ENCODE data around the gene OSMR.
A peak's percentile ranks its signal among the peaks of the same experiment; 100 is the strongest.
"Not testable (repeated sequence)": the region's sequence is repeated elsewhere in the genome, so short reads cannot be mapped to it uniquely, and the experiment has no call there.

OSMR gene

DNA sequence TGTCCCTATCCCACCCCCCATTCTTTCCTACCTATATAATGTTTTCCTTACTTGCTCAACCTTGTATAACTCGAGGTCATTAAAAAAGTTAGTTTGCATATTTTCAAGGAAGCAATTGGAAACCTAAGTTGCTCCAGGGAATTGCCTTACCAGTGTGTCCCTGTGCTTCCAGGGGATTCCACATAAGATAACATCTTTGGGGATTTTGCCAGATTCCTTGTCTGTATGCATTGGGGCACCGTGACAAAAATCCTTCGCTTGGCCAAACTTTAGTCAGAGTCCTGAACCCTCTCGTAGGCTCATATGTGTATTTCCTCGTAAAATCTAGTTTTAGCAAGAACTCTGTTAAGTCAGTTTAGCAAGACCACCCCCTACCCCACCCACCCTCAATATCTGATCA, 14.7 kb upstream of the OSMR start:
- no peak for DNase-seq

DNA sequence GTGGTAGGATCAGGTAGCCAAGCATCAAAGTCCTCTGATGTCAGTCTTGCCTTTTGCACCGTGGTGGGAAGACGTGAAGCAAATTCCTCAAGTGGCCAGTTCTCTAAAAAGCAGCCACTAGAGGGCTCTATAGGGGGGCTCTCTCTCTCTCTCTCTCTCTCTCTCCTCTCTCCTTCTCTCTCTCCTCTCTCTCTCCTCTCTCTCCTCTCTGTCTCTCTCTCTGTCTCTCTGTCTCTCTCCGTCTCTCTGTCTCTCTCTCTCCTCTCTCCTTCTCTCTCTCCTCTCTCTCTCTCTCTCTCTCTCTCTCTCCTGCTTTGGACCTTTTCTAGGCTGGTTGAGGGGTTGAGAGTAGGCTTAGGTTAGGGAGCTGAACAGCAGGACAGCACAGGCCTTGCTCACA, 13.9 kb upstream of the OSMR start:
- peak in 1 of 2 experiments; percentile 12 for DNase-seq

DNA sequence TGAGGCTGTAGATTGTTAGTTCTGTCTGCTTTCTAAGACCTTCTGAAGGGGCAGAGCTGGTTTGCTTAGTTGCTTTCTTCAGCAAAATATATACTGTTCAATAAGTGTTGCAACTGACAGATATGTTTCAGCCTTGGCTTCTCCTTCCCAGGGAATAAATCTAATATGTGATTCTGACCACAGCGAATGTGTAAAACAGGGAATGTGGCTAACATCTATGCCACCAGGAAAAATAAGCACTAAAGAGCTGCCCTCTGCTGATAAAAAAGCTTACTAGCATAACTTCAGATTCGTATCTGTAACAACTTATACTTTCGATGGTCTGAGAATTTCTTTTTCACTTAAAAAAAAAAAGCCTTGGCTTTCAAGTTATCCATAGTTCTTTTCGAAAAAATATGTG, 13.0 kb upstream of the OSMR start:
- no peak for DNase-seq

- no peak for DNase-seq
Measured at GRCh38 chr5:38835887-38836286, 9.9 kb upstream of the OSMR start.

DNA sequence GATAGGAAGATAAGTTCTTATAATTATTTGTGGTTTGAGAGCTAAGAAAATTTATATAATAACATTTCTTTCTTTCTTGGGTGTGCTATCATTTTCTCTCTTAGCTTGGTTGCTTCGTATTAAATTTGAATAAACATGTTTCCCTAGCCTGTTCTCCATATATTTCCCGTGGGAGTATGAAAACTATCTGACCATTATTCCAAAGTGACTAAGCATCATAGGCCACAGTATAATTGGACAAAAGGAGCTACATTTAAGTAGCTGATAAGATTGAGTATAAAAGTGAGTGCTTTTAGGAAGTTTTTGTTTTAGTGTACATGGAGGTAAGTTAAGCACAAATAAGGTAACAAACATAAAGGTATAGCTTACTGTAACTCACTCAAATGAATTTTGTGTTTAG, 8.4 kb upstream of the OSMR start:
- no peak for DNase-seq

DNA sequence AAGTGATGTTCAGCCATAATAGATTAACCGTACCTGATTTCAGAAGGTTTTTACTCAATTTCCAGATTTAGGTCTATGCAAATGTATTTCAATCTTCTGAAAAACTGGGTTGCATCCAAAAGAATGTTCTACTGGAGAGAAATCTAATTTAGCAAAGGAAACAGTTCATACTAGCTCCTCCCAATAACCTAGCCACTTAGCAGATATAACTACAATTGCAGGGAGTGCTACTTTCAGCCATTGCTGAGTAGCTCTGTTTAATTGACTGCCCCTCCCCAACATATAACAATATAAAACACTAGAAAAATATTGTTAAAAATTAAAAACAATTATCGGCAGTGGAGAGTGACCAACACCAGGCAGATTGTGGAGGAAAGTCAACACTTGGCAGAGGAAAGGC, 7.9 kb upstream of the OSMR start:
- no peak for DNase-seq

GRCh38 chr5:38843665-38844064, 2.1 kb upstream of the OSMR start:
- DNase-seq = no peak

DNA sequence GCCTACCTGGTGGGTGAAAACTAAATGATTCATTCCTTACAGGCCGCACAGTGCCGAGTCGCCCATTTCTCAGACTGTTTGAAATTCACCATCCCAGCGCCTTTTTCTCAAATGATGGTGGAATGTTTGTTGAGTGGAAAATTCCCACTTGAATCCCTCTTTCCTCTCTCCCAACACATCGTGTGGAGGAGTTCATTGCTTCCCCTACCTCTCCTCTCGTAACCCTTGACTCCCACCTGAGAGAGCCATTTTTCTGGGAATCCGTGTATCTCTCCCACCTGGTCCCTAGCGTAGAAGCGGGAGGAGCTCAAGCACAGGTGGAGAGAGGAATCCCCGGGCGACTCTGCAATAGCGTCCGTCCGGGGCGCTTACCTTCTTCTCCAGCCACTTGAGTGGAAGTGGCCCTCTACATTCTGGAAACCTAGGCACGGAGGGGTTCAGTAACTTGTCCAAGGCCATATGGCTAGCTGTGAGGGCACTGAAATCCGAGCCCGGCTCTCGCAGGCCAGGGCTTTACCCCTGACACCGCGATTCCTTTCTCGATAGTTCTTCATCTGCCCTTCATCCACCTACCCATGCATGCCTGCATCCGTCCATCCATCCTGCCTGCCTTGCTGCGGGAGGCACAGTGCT, 683 bp downstream of the OSMR start:
- DNase-seq = no peak

DNA sequence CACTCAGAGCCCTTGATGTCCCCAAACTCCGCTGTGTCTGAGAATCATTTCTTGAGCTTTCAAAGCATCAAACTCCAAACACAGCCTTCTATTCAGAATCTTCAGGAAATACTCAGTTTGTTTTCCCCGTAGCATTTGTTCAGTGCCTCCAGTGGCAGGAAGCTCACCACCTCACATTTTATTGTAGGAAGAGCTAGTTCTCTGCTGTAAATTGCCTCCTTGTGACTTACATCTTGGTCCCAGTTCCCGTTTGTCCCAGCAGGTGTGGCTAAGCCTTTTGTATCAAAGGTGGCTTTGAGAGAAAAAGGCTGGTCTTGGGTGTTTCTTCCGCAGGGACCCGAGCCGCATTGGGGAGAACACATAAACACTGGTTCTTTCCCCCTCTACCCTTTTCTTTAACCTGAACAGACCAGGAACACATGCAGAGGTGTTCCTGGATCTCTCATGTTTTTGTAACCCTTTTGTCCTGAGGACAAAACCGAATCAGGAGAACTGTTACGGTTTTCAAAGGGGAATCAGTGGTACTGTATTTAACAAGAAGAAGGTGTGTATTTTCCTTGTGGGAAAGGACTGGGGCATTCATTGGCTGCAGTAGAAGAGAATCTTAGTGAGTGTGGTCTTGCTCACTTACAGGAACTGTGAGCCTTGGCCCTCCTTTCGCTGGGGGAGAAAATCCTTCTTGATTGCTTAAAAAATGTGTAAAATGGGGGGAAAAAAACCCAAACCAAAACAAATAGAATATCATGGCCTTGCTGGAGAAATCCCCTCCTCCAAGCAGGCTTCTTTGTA, 1.9 kb downstream of the OSMR start:
- DNase-seq = no peak

GRCh38 chr5:38848637-38849036, 2.8 kb downstream of the OSMR start:
- DNase-seq = no peak

DNA sequence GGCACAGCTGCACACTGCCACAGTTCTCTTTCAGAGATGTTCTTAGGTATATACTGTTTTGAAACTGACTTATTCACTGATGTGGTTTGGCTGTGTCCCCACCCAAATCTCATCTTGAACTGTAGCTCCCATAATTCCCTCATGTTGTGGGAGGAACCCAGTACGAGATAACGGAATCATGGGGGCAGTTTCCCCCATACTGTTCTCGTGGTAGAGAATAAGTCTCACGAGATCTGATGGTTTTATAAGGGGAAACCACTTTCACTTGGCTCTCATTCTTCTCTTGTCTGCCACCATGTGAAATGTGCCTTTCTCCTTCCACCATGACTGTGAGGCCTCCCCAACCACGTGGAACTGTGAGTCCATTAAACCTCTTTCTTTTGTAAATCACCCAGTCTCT, 5.8 kb downstream of the OSMR start:
- DNase-seq = not testable (repeated sequence)

GRCh38 chr5:38853753-38854470, 8.1 kb downstream of the OSMR start:
- no peak for DNase-seq

GRCh38 chr5:38854907-38855306, 9.1 kb downstream of the OSMR start:
- DNase-seq = no peak

- DNase-seq = no peak
Measured at GRCh38 chr5:38856660-38857059, 10.8 kb downstream of the OSMR start.

DNA sequence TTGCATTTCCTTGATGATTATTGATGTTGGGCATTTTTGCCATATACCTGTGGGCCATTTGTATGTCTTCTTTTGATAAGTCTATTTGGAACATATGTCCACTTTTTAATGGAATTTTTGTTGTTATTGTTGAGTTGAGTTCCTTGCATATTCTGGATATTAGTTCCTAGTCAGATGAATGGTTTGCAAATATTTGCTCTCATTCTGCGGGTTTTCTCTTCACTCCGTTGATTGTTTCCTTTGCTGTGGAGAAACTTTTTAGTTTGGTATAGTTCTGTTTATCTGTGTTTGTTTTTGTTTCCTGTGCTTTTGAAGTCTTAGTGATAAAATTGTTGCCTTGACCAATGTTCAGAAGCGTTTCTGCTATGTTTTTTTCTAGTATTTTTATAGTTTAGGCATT, 13.0 kb downstream of the OSMR start:
- no peak for DNase-seq

DNA sequence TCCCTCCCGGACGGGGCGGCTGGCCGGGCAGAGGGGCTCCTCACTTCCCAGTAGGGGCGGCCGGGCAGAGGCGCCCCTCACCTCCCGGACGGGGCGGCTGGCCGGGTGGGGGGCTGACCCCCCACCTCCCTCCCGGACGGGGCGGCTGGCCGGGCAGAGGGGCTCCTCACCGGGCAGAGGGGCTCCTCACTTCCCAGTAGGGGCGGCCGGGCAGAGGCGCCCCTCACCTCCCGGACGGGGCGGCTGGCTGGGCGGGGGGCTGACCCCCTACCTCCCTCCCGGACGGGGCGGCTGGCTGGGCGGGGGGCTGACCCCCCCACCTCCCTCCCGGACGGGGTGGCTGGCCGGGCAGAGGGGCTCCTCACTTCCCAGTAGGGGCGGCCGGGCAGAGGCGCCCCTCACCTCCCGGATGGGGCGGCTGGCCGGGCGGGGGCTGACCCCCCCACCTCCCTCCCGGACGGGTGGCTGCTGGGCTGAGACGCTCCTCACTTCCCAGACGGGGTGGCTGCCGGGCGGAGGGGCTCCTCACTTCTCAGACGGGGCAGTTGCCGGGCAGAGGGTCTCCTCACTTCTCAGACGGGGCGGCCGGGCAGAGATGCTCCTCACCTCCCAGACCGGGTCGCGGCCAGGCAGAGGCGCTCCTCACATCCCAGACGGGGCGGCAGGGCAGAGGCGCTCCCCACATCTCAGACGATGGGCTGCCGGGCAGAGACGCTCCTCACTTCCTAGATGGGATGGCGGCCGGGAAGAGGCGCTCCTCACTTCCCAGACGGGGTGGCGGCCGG, 16.4 kb downstream of the OSMR start:
- DNase-seq = not testable (repeated sequence)

DNA sequence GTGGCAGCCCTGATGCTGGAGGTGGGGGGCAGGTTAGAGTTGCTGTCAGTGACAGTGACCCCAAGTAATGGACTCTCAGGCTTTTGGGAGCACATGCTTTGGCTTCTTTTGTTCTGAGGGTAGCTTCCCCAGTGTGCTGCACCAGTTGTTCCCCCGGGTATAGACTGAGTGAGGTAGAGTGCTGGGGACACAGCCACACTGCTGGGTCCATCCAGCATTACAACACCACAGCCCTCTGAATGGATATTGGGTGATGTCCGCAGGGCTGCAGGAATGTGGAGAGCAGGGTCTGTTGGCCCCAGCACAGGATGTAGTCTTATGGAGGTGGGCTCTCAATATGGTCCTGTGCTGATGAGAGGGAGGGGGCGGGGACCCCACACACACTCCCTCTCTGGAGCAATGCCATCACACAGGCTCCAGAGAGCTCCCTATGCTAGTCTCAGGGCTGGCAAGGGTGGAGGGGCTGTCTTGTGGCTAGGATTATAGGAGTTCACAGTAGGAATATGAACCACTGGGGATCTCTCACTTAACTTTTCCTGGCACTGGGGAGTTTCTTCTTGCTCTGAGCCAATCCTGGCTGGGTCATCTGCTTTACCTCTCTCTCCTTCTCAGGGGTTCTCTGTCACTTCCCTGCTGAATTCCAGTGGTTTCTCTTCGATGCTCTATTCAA, 20.7 kb downstream of the OSMR start:
- DNase-seq = no peak

GRCh38 chr5:38867032-38867398, 21.2 kb downstream of the OSMR start:
- no peak for DNase-seq

GRCh38 chr5:38867416-38867815, 21.6 kb downstream of the OSMR start:
- DNase-seq = no peak

- no peak for DNase-seq
Measured at GRCh38 chr5:38870595-38870994, 24.8 kb downstream of the OSMR start.

- no peak for DNase-seq
Measured at GRCh38 chr5:38871058-38871605, 25.3 kb downstream of the OSMR start.

DNA sequence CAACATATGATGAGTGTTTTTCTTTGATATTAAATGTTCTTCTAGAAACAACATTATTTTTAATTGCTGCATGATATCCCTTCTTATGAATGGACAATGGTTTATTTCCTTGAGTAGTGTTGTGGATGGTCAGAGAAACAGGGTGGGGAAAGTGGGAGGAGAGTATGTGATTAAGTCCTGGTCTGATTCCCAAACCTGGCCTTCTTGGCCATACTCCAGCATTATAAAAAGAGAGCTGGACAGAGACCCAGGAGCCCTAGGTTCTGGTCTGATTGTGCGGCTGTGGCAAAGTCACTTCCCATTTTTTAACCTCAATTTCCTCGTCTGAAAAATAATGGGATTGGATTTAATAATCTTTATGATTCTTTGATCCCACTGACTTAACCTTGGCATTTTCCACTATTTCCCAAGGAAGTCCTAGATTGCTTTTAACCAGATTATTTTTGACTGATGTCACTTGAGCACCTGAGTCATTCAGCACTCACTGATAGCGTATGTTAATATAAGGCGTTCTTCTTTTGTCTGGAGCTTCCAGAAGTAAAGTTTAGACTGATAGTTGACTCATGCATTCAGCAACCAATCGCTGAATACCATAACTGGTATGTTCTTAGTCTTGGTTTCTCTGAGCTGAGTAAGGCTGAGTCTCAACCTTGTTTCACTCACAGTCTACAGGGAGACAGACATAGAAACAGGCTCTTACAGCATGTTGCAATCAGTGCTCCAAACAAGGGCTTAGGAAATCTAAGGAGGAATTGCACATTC, 26.2 kb downstream of the OSMR start:
- DNase-seq = no peak
